GM10248 (cell line): Measurements from ENCODE around the gene PDE4A.

ENCODE experiments used
- CTCF ChIA-PET: fragments of 300-600 bp; sonication (Branson Sonifier 250); formaldehyde crosslinking; extraction: SDS; loops from one replicate; lab custom pipeline; 2021; ENCODE audit warnings: antibody characterized with exemption; lab: Yijun Ruan, JAX
- POLR2A ChIA-PET: fragments of 350-650 bp; sonication (Branson Sonifier 250); formaldehyde crosslinking; extraction: SDS; loops from one replicate; lab custom pipeline; 2020; ENCODE audit warnings: antibody characterized with exemption; lab: Yijun Ruan, JAX
- DNase-seq: peaks from one replicate; pipeline ENCODE4 v3.0.0; 2012; ENCODE audit errors: extremely low spot score
- CTCF ChIP-seq: IDR thresholded peaks from 2 replicates; pipeline ENCODE4 v1.5.1; 2012; ENCODE audit warnings: mild to moderate bottlenecking, low read depth; ENCODE audit errors: extremely low read depth, missing control alignments, control extremely low read depth

Gene PDE4A

GRCh38 chr19:10516064-10516385, 95.7 kb downstream of the PDE4A start:
- ChIA-PET CTCF (interaction anchor here (3.6 kb wide), 1 partner anchor 26 kb away, joined by 12 read pairs; no protein-coding TSS in a partner anchor), POLR2A (no interaction called here)
- no peak for TF ChIP-seq CTCF
- no peak for DNase-seq

- TF ChIP-seq CTCF = no peak
- no peak for DNase-seq
- ChIA-PET POLR2A (no interaction called here), CTCF (interaction anchor here (1.2 to 3.6 kb wide), 4 partner anchors 25 to 113 kb away, joined by 3 to 12 read pairs (median 4); partner anchors contain the start of gene CDC37)
Observed at GRCh38 chr19:10516671-10517286, 96.4 kb downstream of the PDE4A start.

GRCh38 chr19:10517361-10517759, 97.0 kb downstream of the PDE4A start, which contains the start of gene S1PR5:
Gene S1PR5, minus strand, starts transcription at chr19:10517447. Its CDS starts 2,436 bp downstream, at chr19:10515011.
- CTCF ChIA-PET = interaction anchor here (0.8 to 3.6 kb wide), 5 partner anchors 14 to 114 kb away, joined by 3 to 12 read pairs (median 4); partner anchors contain the start of gene CDC37
- no peak for TF ChIP-seq CTCF
- POLR2A ChIA-PET = interaction anchor here (0.5 kb wide), 1 partner anchor 17 kb away, joined by 5 read pairs; no protein-coding TSS in a partner anchor
- DNase-seq = no peak

- TF ChIP-seq CTCF = no peak
- DNase-seq = no peak
- CTCF ChIA-PET = interaction anchor here (0.8 to 3.6 kb wide), 5 partner anchors 13 to 114 kb away, joined by 3 to 12 read pairs (median 4); partner anchors contain the start of gene CDC37
- POLR2A ChIA-PET = interaction anchor here (0.5 kb wide), 1 partner anchor 18 kb away, joined by 5 read pairs; no protein-coding TSS in a partner anchor
Observed at GRCh38 chr19:10517760-10518443, 97.6 kb downstream of the PDE4A start.

GRCh38 chr19:10518444-10519361, 98.4 kb downstream of the PDE4A start:
- ChIA-PET POLR2A (interaction anchor here (0.5 kb wide), 1 partner anchor 25 kb away, joined by 3 read pairs; no protein-coding TSS in a partner anchor), CTCF (interaction anchor here (2.0 to 4.5 kb wide), 4 partner anchors 9 to 126 kb away, joined by 4 to 16 read pairs (median 8); no protein-coding TSS in a partner anchor)
- TF ChIP-seq CTCF = no peak
- DNase-seq = no peak
